Cardiac fibroblast (primary cell): Measurements from ENCODE around the gene SPHKAP.

ENCODE experiments used
- DNase-seq, 2 donors: peaks; one replicate each; pipeline versions ENCODE4 v3.0.0 to v3.0.0-alpha.2; 2010; ENCODE audit warnings: low read depth in 2 of 2
- H3K4me3 ChIP-seq, 2 donors: replicated peaks in 1 of 2; 1 replicate in 1 of 2; 2 replicates in 1 of 2; pipeline ENCODE4 v1.5.1; 2011; ENCODE audit warnings: low read depth in 2 of 2, low read length in 2 of 2, mild to moderate bottlenecking in 2 of 2, moderate library complexity in 1 of 2
- TF ChIP-seq, protein P1 (sequence below): IDR thresholded peaks from one replicate; pipeline ENCODE4 v1.5.1; 2011; ENCODE audit warnings: low read depth, mild to moderate bottlenecking, low read length, inconsistent platforms

Gene SPHKAP

GRCh38 chr2:228102949-228103348 is 78.5 kb downstream of the SPHKAP start:
- no peak for DNase-seq
- TF ChIP-seq, protein P1, sequence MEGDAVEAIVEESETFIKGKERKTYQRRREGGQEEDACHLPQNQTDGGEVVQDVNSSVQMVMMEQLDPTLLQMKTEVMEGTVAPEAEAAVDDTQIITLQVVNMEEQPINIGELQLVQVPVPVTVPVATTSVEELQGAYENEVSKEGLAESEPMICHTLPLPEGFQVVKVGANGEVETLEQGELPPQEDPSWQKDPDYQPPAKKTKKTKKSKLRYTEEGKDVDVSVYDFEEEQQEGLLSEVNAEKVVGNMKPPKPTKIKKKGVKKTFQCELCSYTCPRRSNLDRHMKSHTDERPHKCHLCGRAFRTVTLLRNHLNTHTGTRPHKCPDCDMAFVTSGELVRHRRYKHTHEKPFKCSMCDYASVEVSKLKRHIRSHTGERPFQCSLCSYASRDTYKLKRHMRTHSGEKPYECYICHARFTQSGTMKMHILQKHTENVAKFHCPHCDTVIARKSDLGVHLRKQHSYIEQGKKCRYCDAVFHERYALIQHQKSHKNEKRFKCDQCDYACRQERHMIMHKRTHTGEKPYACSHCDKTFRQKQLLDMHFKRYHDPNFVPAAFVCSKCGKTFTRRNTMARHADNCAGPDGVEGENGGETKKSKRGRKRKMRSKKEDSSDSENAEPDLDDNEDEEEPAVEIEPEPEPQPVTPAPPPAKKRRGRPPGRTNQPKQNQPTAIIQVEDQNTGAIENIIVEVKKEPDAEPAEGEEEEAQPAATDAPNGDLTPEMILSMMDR: no peak
- no peak overlapping the region for H3K4me3 ChIP-seq

DNA sequence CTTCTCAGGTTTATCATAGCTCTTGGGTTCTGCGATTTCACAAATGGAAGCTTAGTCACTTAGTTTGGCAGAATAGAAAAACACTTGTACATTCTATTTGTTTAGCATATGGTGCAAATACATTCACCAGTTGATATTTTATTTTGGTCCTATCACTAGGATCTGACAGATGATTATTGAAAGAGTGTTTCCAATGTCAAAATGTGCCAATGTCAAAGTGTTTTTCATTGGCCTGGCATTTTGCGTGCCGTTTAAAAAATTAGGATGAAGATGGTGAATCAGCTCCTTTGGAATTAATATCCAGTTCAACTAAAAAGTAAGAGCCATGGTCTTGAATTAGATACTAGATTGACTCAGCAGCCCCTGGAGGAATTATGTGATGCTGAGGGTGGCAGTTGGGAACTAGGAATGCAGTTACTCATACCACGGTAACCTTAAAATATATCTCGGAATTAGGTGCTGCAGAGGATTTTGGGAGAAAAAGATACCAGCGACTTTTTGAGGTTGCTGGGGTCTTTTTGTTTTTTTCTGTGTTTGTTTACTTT is 87.0 kb downstream of the SPHKAP start:
- no peak overlapping the region for H3K4me3 ChIP-seq
- TF ChIP-seq, protein P1: no peak
- DNase-seq: peak in 1 of 2 donors; percentile 20

DNA sequence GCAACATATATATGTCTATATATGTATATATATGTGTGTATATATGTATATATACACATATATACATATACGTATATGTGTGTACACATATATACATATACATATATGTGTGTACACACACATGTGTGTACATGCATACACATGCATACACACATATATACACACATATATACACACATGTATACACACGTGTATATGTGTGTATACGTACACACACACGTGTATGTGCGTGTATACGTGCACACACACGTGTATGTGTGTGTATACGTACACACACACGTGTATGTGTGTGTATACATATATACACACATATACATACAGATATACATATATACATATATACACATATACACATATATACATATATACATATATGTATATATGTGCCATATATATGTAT is 89.4 kb downstream of the SPHKAP start:
- H3K4me3 ChIP-seq: no peak overlapping the region
- TF ChIP-seq, protein P1: no peak
- no peak for DNase-seq

GRCh38 chr2:228086561-228086960 is 94.9 kb downstream of the SPHKAP start:
- no peak overlapping the region for H3K4me3 ChIP-seq
- no peak for DNase-seq
- TF ChIP-seq, protein P1: no peak

DNA sequence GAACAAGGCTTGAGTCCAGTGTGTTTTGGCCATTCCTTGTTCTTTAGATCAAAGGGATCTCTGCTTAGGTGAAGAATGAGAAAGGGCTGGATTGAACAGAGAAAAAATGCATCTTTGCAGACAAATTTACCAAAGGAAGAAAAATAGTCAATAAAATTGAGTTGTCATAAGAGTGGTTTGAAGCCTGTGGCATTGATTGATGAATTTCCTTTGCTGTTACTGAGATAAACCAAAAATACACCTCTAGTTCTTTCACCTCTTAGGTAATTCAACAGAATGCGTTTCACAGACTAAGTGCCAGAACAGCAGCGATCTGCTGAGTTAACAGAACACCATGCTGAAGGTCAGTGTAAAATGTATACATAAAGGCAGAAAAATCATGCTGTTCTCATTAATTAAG is 96.8 kb downstream of the SPHKAP start:
- TF ChIP-seq, protein P1: no peak
- no peak for DNase-seq
- no peak overlapping the region for H3K4me3 ChIP-seq

- H3K4me3 ChIP-seq: no peak overlapping the region
- TF ChIP-seq, protein P1: no peak
- no peak for DNase-seq
Observed at GRCh38 chr2:228083131-228083530, 98.4 kb downstream of the SPHKAP start.

- DNase-seq: no peak
- H3K4me3 ChIP-seq: no peak overlapping the region
- TF ChIP-seq, protein P1: no peak
Observed at GRCh38 chr2:228082571-228082970, 98.9 kb downstream of the SPHKAP start.
